HG02610 (cell line): ENCODE measurements around the gene CIB4.

Experiments used
- ATAC-seq: cut with Tn5 transposase; IDR thresholded peaks from one replicate; pipeline ENCODE4 v1.9.1; 2021; ENCODE audit warnings: mild to moderate bottlenecking, moderate library complexity; ENCODE audit not compliant: unreplicated experiment

Gene CIB4

GRCh38 chr2:26584656-26585055 is 56.5 kb downstream of the CIB4 start:
- ATAC-seq, result no peak

- ATAC-seq, result no peak
Measured at GRCh38 chr2:26584191-26584590, 57.0 kb downstream of the CIB4 start.

- no peak for ATAC-seq
Measured at GRCh38 chr2:26583381-26583911, 57.7 kb downstream of the CIB4 start.

- ATAC-seq, result no peak
Measured at GRCh38 chr2:26582890-26583289, 58.3 kb downstream of the CIB4 start.

GRCh38 chr2:26581991-26582842 is 58.9 kb downstream of the CIB4 start:
- ATAC-seq, result no peak

GRCh38 chr2:26581266-26581990 is 59.7 kb downstream of the CIB4 start:
- no peak for ATAC-seq

- no peak for ATAC-seq
Measured at GRCh38 chr2:26580751-26581150, 60.4 kb downstream of the CIB4 start.

- no peak for ATAC-seq
Measured at GRCh38 chr2:26580151-26580550, 61.0 kb downstream of the CIB4 start.

- no peak for ATAC-seq
Measured at GRCh38 chr2:26579723-26580040, 61.5 kb downstream of the CIB4 start.

GRCh38 chr2:26579025-26579722 is 62.0 kb downstream of the CIB4 start:
- ATAC-seq, result no peak

GRCh38 chr2:26578581-26578980 is 62.6 kb downstream of the CIB4 start:
- ATAC-seq, result no peak

GRCh38 chr2:26578113-26578458 is 63.1 kb downstream of the CIB4 start:
- no peak for ATAC-seq

GRCh38 chr2:26577442-26578112 is 63.6 kb downstream of the CIB4 start:
- ATAC-seq, result no peak

GRCh38 chr2:26576565-26577441 is 64.4 kb downstream of the CIB4 start:
- no peak for ATAC-seq

GRCh38 chr2:26575836-26576564 is 65.2 kb downstream of the CIB4 start:
- no peak for ATAC-seq

GRCh38 chr2:26574900-26575560 is 66.1 kb downstream of the CIB4 start:
- ATAC-seq, result no peak

GRCh38 chr2:26574066-26574899 is 66.9 kb downstream of the CIB4 start:
- ATAC-seq, result no peak
